GM18499 (cell line): ENCODE measurements around the gene CAMKK2.
"Not testable (repeated sequence)": the region's sequence is repeated elsewhere in the genome, so short reads cannot be mapped to it uniquely, and the experiment has no call there.

ENCODE experiments used
- ATAC-seq: cut with Tn5 transposase; IDR thresholded peaks from one replicate; pipeline ENCODE4 v1.9.1; 2021; ENCODE audit warnings: moderate number of reproducible peaks; ENCODE audit not compliant: insufficient read depth, unreplicated experiment

Gene CAMKK2

GRCh38 chr12:121296618-121297434 is at the start of gene CAMKK2:
TSS of gene CAMKK2 (minus strand) at chr12:121296709. CDS start at chr12:121274526, 22,183 bp downstream.
- no peak for ATAC-seq

- ATAC-seq, result no peak
Observed at GRCh38 chr12:121345151-121345815, 48.8 kb upstream of the CAMKK2 start.

- no peak for ATAC-seq
Observed at GRCh38 chr12:121344506-121344905, 48.0 kb upstream of the CAMKK2 start.

GRCh38 chr12:121337416-121337815 is 40.9 kb upstream of the CAMKK2 start:
- ATAC-seq, result no peak

- ATAC-seq, result no peak
Observed at GRCh38 chr12:121334513-121335343, 38.2 kb upstream of the CAMKK2 start.

GRCh38 chr12:121333747-121334146 is 37.2 kb upstream of the CAMKK2 start:
- no peak for ATAC-seq

GRCh38 chr12:121331248-121331647 is 34.7 kb upstream of the CAMKK2 start:
- ATAC-seq, result no peak

GRCh38 chr12:121330692-121331091 is 34.2 kb upstream of the CAMKK2 start:
- ATAC-seq, result no peak

- ATAC-seq, result no peak
Observed at GRCh38 chr12:121330195-121330594, 33.7 kb upstream of the CAMKK2 start.

- no peak for ATAC-seq
Observed at GRCh38 chr12:121328620-121329019, 32.1 kb upstream of the CAMKK2 start.

- ATAC-seq, result no peak
Observed at GRCh38 chr12:121326996-121327674, 30.6 kb upstream of the CAMKK2 start.

- ATAC-seq, result no peak
Observed at GRCh38 chr12:121325922-121326396, 29.4 kb upstream of the CAMKK2 start.

GRCh38 chr12:121323908-121324307 is 27.4 kb upstream of the CAMKK2 start:
- ATAC-seq, result no peak

- ATAC-seq, result no peak
Observed at GRCh38 chr12:121318121-121318520, 21.6 kb upstream of the CAMKK2 start.

- ATAC-seq, result no peak
Observed at GRCh38 chr12:121314431-121314830, 17.9 kb upstream of the CAMKK2 start.

GRCh38 chr12:121310231-121310630 is 13.7 kb upstream of the CAMKK2 start:
- not testable (repeated sequence) for ATAC-seq

- not testable (repeated sequence) for ATAC-seq
Observed at GRCh38 chr12:121307397-121307796, 10.9 kb upstream of the CAMKK2 start.

GRCh38 chr12:121304306-121304705 is 7.8 kb upstream of the CAMKK2 start:
- ATAC-seq, result no peak

GRCh38 chr12:121301876-121302275 is 5.4 kb upstream of the CAMKK2 start:
- no peak for ATAC-seq
